ENCODE data around the gene SLC2A11.

DNA sequence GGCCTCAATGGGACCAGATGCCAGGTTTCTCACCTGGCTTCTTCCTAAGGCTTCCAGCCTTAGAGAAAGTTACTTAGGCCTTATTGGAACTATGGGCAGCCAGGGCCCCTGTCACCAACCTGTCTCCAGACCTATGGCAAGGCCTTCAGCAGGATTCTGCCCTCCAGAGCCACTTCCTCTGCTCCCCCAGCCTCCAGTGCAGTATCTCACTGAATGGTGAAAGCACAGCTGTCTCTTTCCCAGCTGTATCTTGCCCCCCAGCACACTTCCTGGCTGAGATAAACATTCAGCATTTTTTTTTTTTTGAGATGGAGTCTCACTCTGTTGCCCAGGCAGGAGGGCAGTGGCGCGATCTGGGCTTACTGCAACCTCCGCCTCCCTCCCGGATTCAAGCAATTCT lies 1.5 kb downstream of the SLC2A11 start:
- TF ChIP-seq, protein P1, sequence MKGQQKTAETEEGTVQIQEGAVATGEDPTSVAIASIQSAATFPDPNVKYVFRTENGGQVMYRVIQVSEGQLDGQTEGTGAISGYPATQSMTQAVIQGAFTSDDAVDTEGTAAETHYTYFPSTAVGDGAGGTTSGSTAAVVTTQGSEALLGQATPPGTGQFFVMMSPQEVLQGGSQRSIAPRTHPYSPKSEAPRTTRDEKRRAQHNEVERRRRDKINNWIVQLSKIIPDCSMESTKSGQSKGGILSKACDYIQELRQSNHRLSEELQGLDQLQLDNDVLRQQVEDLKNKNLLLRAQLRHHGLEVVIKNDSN (IDR thresholded peaks at IDR 0.05) = no peak
- TF ChIP-seq TAF1 (IDR thresholded peaks at IDR 0.05; ENCODE audit: low read depth) (no peak), EP300 (IDR thresholded peaks at IDR 0.05; ENCODE audit: borderline replicate concordance) (no peak), CREB1 (IDR thresholded peaks at IDR 0.05; ENCODE audit: low read depth) (no peak), ZBTB7A (IDR thresholded peaks at IDR 0.05; ENCODE audit: low read depth) (no peak), TCF12 (IDR thresholded peaks at IDR 0.05; ENCODE audit: low read depth) (no peak)
- TF ChIP-seq, protein P2, sequence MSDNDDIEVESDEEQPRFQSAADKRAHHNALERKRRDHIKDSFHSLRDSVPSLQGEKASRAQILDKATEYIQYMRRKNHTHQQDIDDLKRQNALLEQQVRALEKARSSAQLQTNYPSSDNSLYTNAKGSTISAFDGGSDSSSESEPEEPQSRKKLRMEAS (IDR thresholded peaks at IDR 0.05) = no peak

Measured in Ishikawa (cell line).